Testis (tissue), 3 donors: ENCODE data around the gene FAM13C. TPM values are rescaled to one million over a fixed set of nuclear protein-coding genes. Genes with fewer than 3 reads are reported as not detected.

ENCODE experiments used
- DNase-seq: peaks from one replicate; pipeline ENCODE4 v3.0.0-alpha.2; 2019
- H3K27ac ChIP-seq, 2 donors: fragments of 200-600 bp; sonication (generic); one replicate each; pipeline ENCODE4 v1.5.1; 2019
- H3K27me3 ChIP-seq: fragments of 200-600 bp; sonication (generic); one replicate; pipeline ENCODE4 v1.5.1; 2019
- H3K36me3 ChIP-seq: fragments of 200-600 bp; sonication (generic); one replicate; pipeline ENCODE4 v1.5.1; 2017; ENCODE audit warnings: low read depth; ENCODE audit errors: missing control alignments
- H3K4me1 ChIP-seq: fragments of 200-600 bp; sonication (generic); one replicate; pipeline ENCODE4 v1.5.1; 2019
- H3K4me3 ChIP-seq, 2 donors: fragments of 200-600 bp; sonication (generic); one replicate each; pipeline ENCODE4 v1.5.1; 2017 to 2019
- H3K9me3 ChIP-seq: fragments of 200-600 bp; sonication (generic); one replicate; pipeline ENCODE4 v1.5.1; 2017
- CTCF ChIP-seq, 3 experiments: fragments of 450-650 bp in 2 of 3; fragments of 200-600 bp in 1 of 3; sonication (generic) in 1 of 3; IDR thresholded peaks; one replicate each; pipeline ENCODE4 v1.5.1; 2016 to 2019; ENCODE audit warnings: antibody characterized with exemption in 3 of 3, mild to moderate bottlenecking in 2 of 3, moderate library complexity in 1 of 3
- POLR2A ChIP-seq: fragments of 450-650 bp; IDR thresholded peaks from one replicate; pipeline ENCODE4 v1.6.1; 2017; ENCODE audit warnings: antibody characterized with exemption, mild to moderate bottlenecking, moderate library complexity
- WGBS, 2 donors: methylation state at CpG; one replicate each; pipeline ENCODE4 v1.1.5; 2018; 5-methylcytosine and 5-hydroxymethylcytosine counted together
- intact Hi-C: fragments of 100-400 bp; cut with DNase I; formaldehyde crosslinking; loops from one replicate; pipeline ENCODE4 v1.15.1; 2023; ENCODE audit warnings: low total_unique reads
- polyA plus RNA-seq: library from polyadenylated mRNA; stranded (reverse); fragments of 350-450 nt; fragmentation: Illumina TruSeq; extraction: RNeasy Lipid Tissue Mini Kit (QIAGEN cat#74804); gene quantifications from one replicate; pipeline ENCODE4 v1.2.3, GENCODE V29; 2014; ENCODE audit warnings: low read depth, low replicate concordance; ENCODE audit not compliant: insufficient read depth
- total RNA-seq, 2 donors: library from RNA; depleted of rRNA; stranded (reverse); fragments of >200 nt; gene quantifications; one replicate each; pipeline ENCODE4 v1.2.3, GENCODE V29; 2016

FAM13C gene
- total and polyA plus RNA-seq, 3 donors from 2014 or later, result 12.9 to 50.9 (median 38.5) TPM

GRCh38 chr10:59320355-59320754, 42.0 kb downstream of the FAM13C start:
- 65 to 68% methylated on average over 5 of the region's 5 CpGs for WGBS, 2 donors
- Histone ChIP-seq H3K27ac (peak overlapping the region; percentile 46 to 48), H3K36me3 (no peaks in the 10 kb centered on the region), H3K27me3 (no peaks in the 10 kb centered on the region), H3K9me3 (no peaks in the 10 kb centered on the region), H3K4me3 (no peak overlapping the region), H3K4me1 (peaks cover 51% of the 10 kb centered on the region)
- DNase-seq, result no peak
- TF ChIP-seq POLR2A (no peak), CTCF (IDR thresholded peaks at IDR 0.05) (no peak)
- intact Hi-C loops, result no loop called here

- Histone ChIP-seq H3K9me3 (no peaks in the 10 kb centered on the region), H3K27ac (peak overlapping the region in 1 of 2 donors; percentile 46), H3K4me3 (no peak overlapping the region), H3K27me3 (no peaks in the 10 kb centered on the region), H3K4me1 (peaks cover 51% of the 10 kb centered on the region), H3K36me3 (no peaks in the 10 kb centered on the region)
- intact Hi-C loops, result no loop called here
- DNase-seq, result no peak
- TF ChIP-seq POLR2A (no peak), CTCF (IDR thresholded peaks at IDR 0.05) (no peak)
Measured at GRCh38 chr10:59319854-59320253, 42.5 kb downstream of the FAM13C start.

- Histone ChIP-seq H3K27me3 (no peaks in the 10 kb centered on the region), H3K4me1 (peaks cover 50% of the 10 kb centered on the region), H3K27ac (no peak overlapping the region), H3K4me3 (no peak overlapping the region), H3K9me3 (no peaks in the 10 kb centered on the region), H3K36me3 (no peaks in the 10 kb centered on the region)
- intact Hi-C loops, result no loop called here
- DNase-seq, result no peak
- TF ChIP-seq CTCF (IDR thresholded peaks at IDR 0.05), result no peak
- 89 to 96% methylated on average over 2 of the region's 2 CpGs for WGBS, 2 donors
Measured at GRCh38 chr10:59317066-59317465, 45.3 kb downstream of the FAM13C start.

GRCh38 chr10:59315465-59315864, 46.9 kb downstream of the FAM13C start:
- TF ChIP-seq POLR2A, result no peak
- TF ChIP-seq CTCF (IDR thresholded peaks at IDR 0.05), result no peak
- Histone ChIP-seq H3K27me3 (no peaks in the 10 kb centered on the region), H3K4me3 (no peak overlapping the region), H3K9me3 (no peaks in the 10 kb centered on the region), H3K4me1 (peaks cover 61% of the 10 kb centered on the region), H3K36me3 (no peaks in the 10 kb centered on the region), H3K27ac (peak overlapping the region; percentile 59 to 60)
- DNase-seq, result peak; percentile 62
- intact Hi-C loops, result no loop called here

GRCh38 chr10:59314268-59314667, 48.1 kb downstream of the FAM13C start:
- Histone ChIP-seq H3K4me1 (peaks cover 57% of the 10 kb centered on the region), H3K4me3 (no peak overlapping the region), H3K9me3 (no peaks in the 10 kb centered on the region), H3K36me3 (no peaks in the 10 kb centered on the region), H3K27ac (peak overlapping the region in 1 of 2 donors; percentile 59), H3K27me3 (no peaks in the 10 kb centered on the region)
- DNase-seq, result no peak
- TF ChIP-seq POLR2A (no peak), CTCF (IDR thresholded peaks at IDR 0.05) (no peak)
- intact Hi-C loops, result no loop called here
- 67 to 80% methylated on average over 2 of the region's 2 CpGs for WGBS, 2 donors
